Liver (tissue), 9 donors: ENCODE data around the gene ROR1. TPM values are rescaled to one million over a fixed set of nuclear protein-coding genes. Genes with fewer than 3 reads are reported as not detected.

ENCODE experiments used
- DNase-seq: peaks from one replicate; pipeline ENCODE4 v3.0.0-alpha.2; 2017; ENCODE audit warnings: low spot score
- H3K27ac ChIP-seq, 2 donors: one replicate each; pipeline ENCODE4 v1.7.0; 2013; ENCODE audit warnings: inconsistent platforms in 2 of 2, low read length in 2 of 2, control low read depth in 1 of 2, low read depth in 1 of 2, mild to moderate bottlenecking in 1 of 2
- H3K27me3 ChIP-seq, 4 donors: one replicate each; pipeline versions ENCODE4 v1.6.1 to v1.7.0; 2013; ENCODE audit warnings: low read length in 3 of 4, inconsistent platforms in 1 of 4, mild to moderate bottlenecking in 1 of 4, moderate library complexity in 1 of 4; ENCODE audit not compliant: control insufficient read depth in 4 of 4, insufficient read depth in 4 of 4
- H3K36me3 ChIP-seq, 4 donors: one replicate each; pipeline versions ENCODE4 v1.6.1 to v1.7.0; 2013; ENCODE audit warnings: low read length in 3 of 4, mild to moderate bottlenecking in 3 of 4, low read depth in 1 of 4, moderate library complexity in 1 of 4; ENCODE audit not compliant: control insufficient read depth in 4 of 4, insufficient read depth in 3 of 4
- H3K4me1 ChIP-seq, 4 donors: one replicate each; pipeline versions ENCODE4 v1.6.1 to v1.7.0; 2013; ENCODE audit warnings: low read length in 3 of 4, mild to moderate bottlenecking in 3 of 4, moderate library complexity in 1 of 4; ENCODE audit not compliant: control insufficient read depth in 4 of 4, insufficient read depth in 4 of 4
- H3K4me3 ChIP-seq, 3 donors: one replicate each; pipeline versions ENCODE4 v1.6.1 to v1.7.0; 2013; ENCODE audit warnings: low read length in 3 of 3, control low read depth in 1 of 3, low read depth in 1 of 3, mild to moderate bottlenecking in 1 of 3
- H3K9ac ChIP-seq, 2 donors: one replicate each; pipeline ENCODE4 v1.7.0; 2013; ENCODE audit warnings: low read length in 2 of 2, mild to moderate bottlenecking in 2 of 2, moderate library complexity in 2 of 2, control low read depth in 1 of 2, low read depth in 1 of 2
- H3K9me3 ChIP-seq, 4 donors: one replicate each; pipeline versions ENCODE4 v1.6.1 to v1.7.0; 2013; ENCODE audit warnings: low read length in 3 of 4; ENCODE audit not compliant: control insufficient read depth in 4 of 4
- ATF3 ChIP-seq: IDR thresholded peaks from 2 replicates; pipeline ENCODE4 v1.6.1; 2016; ENCODE audit warnings: antibody characterized with exemption
- CTCF ChIP-seq: fragments of 150-350 bp; IDR thresholded peaks from 2 replicates; pipeline ENCODE4 v1.5.1; 2017; ENCODE audit warnings: improper control_type of control experiment, low read depth, low read length; ENCODE audit not compliant: missing input control
- EGR1 ChIP-seq, 2 donors: IDR thresholded peaks; 2 replicates each; pipeline ENCODE4 v1.6.1; 2016 to 2018; ENCODE audit warnings: antibody characterized with exemption in 2 of 2, low read depth in 2 of 2
- FOXA1 ChIP-seq: IDR thresholded peaks from 2 replicates; pipeline ENCODE4 v1.6.1; 2016; ENCODE audit warnings: antibody characterized with exemption
- FOXA2 ChIP-seq: IDR thresholded peaks from 2 replicates; pipeline ENCODE4 v1.6.1; 2016; ENCODE audit warnings: antibody characterized with exemption
- GABPA ChIP-seq, 2 donors: IDR thresholded peaks in 1 of 2; conservative IDR thresholded peaks in 1 of 2; 2 replicates each; pipeline ENCODE4 v1.6.1; 2016; ENCODE audit warnings: antibody characterized with exemption in 2 of 2, mild to moderate bottlenecking in 1 of 2, moderate library complexity in 1 of 2
- HNF4A ChIP-seq, 2 donors: conservative IDR thresholded peaks; 2 replicates each; pipeline ENCODE4 v1.6.1; 2016; ENCODE audit warnings: antibody characterized with exemption in 2 of 2, mild to moderate bottlenecking in 2 of 2
- HNF4G ChIP-seq: IDR thresholded peaks from 2 replicates; pipeline ENCODE4 v1.6.1; 2016; ENCODE audit warnings: antibody characterized with exemption
- JUND ChIP-seq, 2 donors: IDR thresholded peaks; 2 replicates each; pipeline ENCODE4 v1.6.1; 2016; ENCODE audit warnings: antibody characterized with exemption in 2 of 2
- MAX ChIP-seq: IDR thresholded peaks from 2 replicates; pipeline ENCODE4 v1.6.1; 2016; ENCODE audit warnings: antibody characterized with exemption
- NR2F2 ChIP-seq: IDR thresholded peaks from 2 replicates; pipeline ENCODE4 v1.6.1; 2016; ENCODE audit warnings: antibody characterized with exemption
- RAD21 ChIP-seq, 2 donors: IDR thresholded peaks; 2 replicates each; pipeline ENCODE4 v1.6.1; 2016; ENCODE audit warnings: antibody characterized with exemption in 2 of 2, mild to moderate bottlenecking in 2 of 2
- REST ChIP-seq: IDR thresholded peaks from 2 replicates; pipeline ENCODE4 v1.6.1; 2016; ENCODE audit warnings: antibody characterized with exemption, mild to moderate bottlenecking
- SP1 ChIP-seq: IDR thresholded peaks from 2 replicates; pipeline ENCODE4 v1.6.1; 2018; ENCODE audit warnings: antibody characterized with exemption, mild to moderate bottlenecking
- TAF1 ChIP-seq: conservative IDR thresholded peaks from 2 replicates; pipeline ENCODE4 v1.6.1; 2016; ENCODE audit warnings: antibody characterized with exemption, mild to moderate bottlenecking
- YY1 ChIP-seq: IDR thresholded peaks from 2 replicates; pipeline ENCODE4 v1.6.1; 2016; ENCODE audit warnings: antibody characterized with exemption, mild to moderate bottlenecking
- WGBS: extraction: QIAGEN DNeasy Blood & Tissue Kit; methylation state at CpG from one replicate; pipeline ENCODE4 v1.1.7; 2013; 5-methylcytosine and 5-hydroxymethylcytosine counted together
- polyA plus RNA-seq, 2 donors: library from polyadenylated mRNA; stranded (reverse) in 1 of 2; unstranded in 1 of 2; fragments of 200-250 nt in 1 of 2; fragments of >200 nt in 1 of 2; fragmentation: Nextera tagmentation in 1 of 2; extraction: Ambion mirVana in 1 of 2; gene quantifications; one replicate each; pipeline versions ENCODE4 v1.2.1 to v1.2.3, GENCODE V29; 2013 to 2015
- total RNA-seq, 2 donors: library from RNA; depleted of rRNA; stranded (reverse); fragments of >200 nt; gene quantifications; one replicate each; pipeline ENCODE4 v1.2.3, GENCODE V29; 2014
- donor health status: healthy.
- donor health status: healthy.
- donor health status: healthy.
- donor health status: healthy.
- donor health status: healthy.

Gene ROR1
- total and polyA plus RNA-seq, 4 donors: 0.15 to 0.98 (median 0.37) TPM

GRCh38 chr1:63936276-63936675 lies 162.5 kb downstream of the ROR1 start:
- H3K9ac ChIP-seq: no peak overlapping the region
- H3K36me3 ChIP-seq: no peaks in the 10 kb centered on the region
- no peaks in the 10 kb centered on the region for H3K27me3 ChIP-seq
- TF ChIP-seq ATF3 (no peak), HNF4G (no peak), EGR1 (IDR thresholded peaks at IDR 0.05; ENCODE audit: low read depth in 2 of 2) (no peak), FOXA2 (no peak), MAX (no peak), JUND (IDR thresholded peaks at IDR 0.05) (no peak), CTCF (no peak), HNF4A (conservative IDR thresholded peaks at IDR 0.05) (no peak)
- no peaks in the 10 kb centered on the region for H3K4me1 ChIP-seq
- no peak for DNase-seq
- no peak overlapping the region for H3K4me3 ChIP-seq
- H3K27ac ChIP-seq: no peak overlapping the region
- WGBS: 96% methylated on average over 1 of the region's 1 CpG
- no peaks in the 10 kb centered on the region for H3K9me3 ChIP-seq

GRCh38 chr1:63936801-63937200 lies 163.0 kb downstream of the ROR1 start:
- Histone ChIP-seq H3K27ac (no peak overlapping the region), H3K9me3 (no peaks in the 10 kb centered on the region), H3K36me3 (no peaks in the 10 kb centered on the region), H3K4me3 (no peak overlapping the region), H3K4me1 (no peaks in the 10 kb centered on the region), H3K27me3 (no peaks in the 10 kb centered on the region), H3K9ac (no peak overlapping the region)
- WGBS: 81% methylated on average over 2 of the region's 2 CpGs
- TF ChIP-seq NR2F2 (no peak), GABPA (IDR thresholded peaks at IDR 0.05 in 1 of 2, conservative IDR thresholded peaks at IDR 0.05 in 1 of 2) (no peak)
- no peak for DNase-seq

GRCh38 chr1:63937461-63938022 lies 163.7 kb downstream of the ROR1 start:
- Histone ChIP-seq H3K36me3 (no peaks in the 10 kb centered on the region), H3K4me1 (no peaks in the 10 kb centered on the region), H3K27me3 (no peaks in the 10 kb centered on the region), H3K9ac (no peak overlapping the region), H3K9me3 (no peaks in the 10 kb centered on the region), H3K27ac (no peak overlapping the region), H3K4me3 (no peak overlapping the region)
- 45% methylated on average over 3 of the region's 3 CpGs for WGBS
- no peak for DNase-seq
- TF ChIP-seq NR2F2: no peak
- no peak for TF ChIP-seq SP1
- no peak for TF ChIP-seq FOXA2
- no peak for TF ChIP-seq TAF1
- TF ChIP-seq EGR1 (IDR thresholded peaks at IDR 0.05; ENCODE audit: low read depth in 2 of 2): no peak
- no peak for TF ChIP-seq HNF4G
- no peak for TF ChIP-seq HNF4A (conservative IDR thresholded peaks at IDR 0.05)
- no peak for TF ChIP-seq RAD21 (IDR thresholded peaks at IDR 0.05)
- TF ChIP-seq FOXA1: no peak
- no peak for TF ChIP-seq REST
- TF ChIP-seq CTCF: no peak
- TF ChIP-seq GABPA (IDR thresholded peaks at IDR 0.05 in 1 of 2, conservative IDR thresholded peaks at IDR 0.05 in 1 of 2): no peak
- no peak for TF ChIP-seq YY1
